ACC112 (cell line): ENCODE measurements around the gene SNRPB.
"Not testable (repeated sequence)": the region's sequence is repeated elsewhere in the genome, so short reads cannot be mapped to it uniquely, and the experiment has no call there.

Experiments used
- H2AFZ ChIP-seq: fragments of 200-600 bp; sonication (generic); one replicate; pipeline ENCODE4 v1.6.0; 2017; ENCODE audit warnings: antibody characterized with exemption, low read length; ENCODE audit not compliant: unreplicated experiment
- H3K27ac ChIP-seq: fragments of 200-600 bp; sonication (generic); 2 replicates; pipeline ENCODE4 v1.5.1; 2014; ENCODE audit warnings: low read depth, mild to moderate bottlenecking, antibody characterized with exemption, low read length, moderate library complexity
- H3K27me3 ChIP-seq: fragments of 200-600 bp; sonication (generic); 2 replicates; pipeline ENCODE4 v1.6.1; 2014; ENCODE audit warnings: mild to moderate bottlenecking, antibody characterized with exemption, low read length, moderate library complexity, mixed read lengths; ENCODE audit not compliant: insufficient read depth
- H3K36me3 ChIP-seq: fragments of 200-600 bp; sonication (generic); 2 replicates; pipeline ENCODE4 v1.6.1; 2016; ENCODE audit warnings: mild to moderate bottlenecking, antibody characterized with exemption, low read length, moderate library complexity, mixed read lengths; ENCODE audit not compliant: insufficient read depth
- H3K4me1 ChIP-seq: fragments of 200-600 bp; sonication (generic); one replicate; pipeline ENCODE4 v1.6.1; 2016; ENCODE audit warnings: low read length, mixed read lengths; ENCODE audit not compliant: insufficient read depth, unreplicated experiment, control insufficient read depth
- H3K4me3 ChIP-seq: fragments of 200-600 bp; sonication (generic); 2 replicates; pipeline ENCODE4 v1.5.1; 2014; ENCODE audit warnings: mild to moderate bottlenecking, low read depth, low read length
- H3K79me2 ChIP-seq: fragments of 200-600 bp; sonication (generic); one replicate; pipeline ENCODE4 v1.6.0; 2016; ENCODE audit warnings: low read length; ENCODE audit not compliant: control insufficient read depth, unreplicated experiment, insufficient read depth

The SNRPB gene

DNA sequence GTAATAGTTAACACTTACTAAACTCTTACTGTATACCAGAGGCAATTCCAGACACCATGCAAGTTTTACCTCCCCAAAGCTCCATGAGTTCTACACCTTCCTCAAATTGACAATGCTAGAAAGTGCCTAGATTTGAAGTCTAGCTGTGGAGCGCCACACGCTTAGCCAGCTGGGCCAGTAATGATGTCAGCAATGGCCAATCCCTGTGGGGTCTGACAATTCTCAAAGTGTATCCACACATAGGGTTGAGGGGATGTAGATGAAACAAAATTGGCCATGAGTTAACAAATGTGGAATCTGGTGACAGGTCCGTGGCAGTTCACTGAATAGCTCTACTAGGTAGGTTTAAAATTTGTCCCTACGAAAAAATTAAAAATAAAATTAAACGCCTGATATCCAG is 36.9 kb upstream of the SNRPB start:
- Histone ChIP-seq H3K79me2 (peaks cover 23% of the 10 kb centered on the region), H3K4me1 (peaks cover 7% of the 10 kb centered on the region), H3K4me3 (peak overlapping the region; percentile 88), H3K27me3 (no peaks in the 10 kb centered on the region), H3K36me3 (no peaks in the 10 kb centered on the region), H3K27ac (0 out of 2 replicates have a peak overlapping the region, but pooled peaks have one; percentile 4), H2AFZ (peak overlapping the region; percentile 96)

DNA sequence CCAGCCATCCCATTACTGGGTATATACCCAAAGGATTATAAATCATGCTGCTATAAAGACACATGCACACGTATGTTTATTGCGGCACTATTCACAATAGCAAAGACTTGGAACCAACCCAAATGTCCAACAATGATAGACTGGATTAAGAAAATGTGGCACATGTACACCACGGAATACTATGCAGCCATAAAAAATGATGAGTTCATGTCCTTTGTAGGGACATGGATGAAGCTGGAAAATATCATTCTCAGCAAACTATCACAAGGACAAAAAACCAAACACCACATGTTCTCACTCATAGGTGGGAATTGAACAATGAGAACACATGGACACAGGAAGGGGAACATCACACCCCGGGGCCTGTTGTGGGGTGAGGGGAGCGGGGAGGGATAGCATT is 35.8 kb upstream of the SNRPB start:
- peaks cover 23% of the 10 kb centered on the region for H3K79me2 ChIP-seq
- H3K4me3 ChIP-seq, H3K27ac ChIP-seq, H3K36me3 ChIP-seq, H3K27me3 ChIP-seq, H2AFZ ChIP-seq, H3K4me1 ChIP-seq: not testable (repeated sequence)

DNA sequence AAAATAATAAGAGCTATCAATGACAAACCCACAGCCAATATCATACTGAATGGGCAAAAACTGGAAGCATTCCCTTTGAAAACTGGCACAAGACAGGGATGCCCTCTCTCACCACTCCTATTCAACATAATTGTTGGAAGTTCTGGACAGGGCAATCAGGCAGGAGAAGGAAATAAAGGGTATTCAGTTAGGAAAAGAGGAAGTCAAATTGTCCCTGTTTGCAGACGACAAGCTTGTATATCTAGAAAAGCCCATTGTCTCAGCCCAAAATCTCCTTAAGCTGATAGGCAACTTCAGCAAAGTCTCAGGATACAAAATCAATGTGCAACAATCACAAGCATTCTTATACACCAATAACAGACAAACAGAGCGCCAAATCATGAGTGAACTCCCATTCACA is 34.2 kb upstream of the SNRPB start:
- not testable (repeated sequence) for H3K27ac ChIP-seq, H3K27me3 ChIP-seq, H3K4me1 ChIP-seq, H3K36me3 ChIP-seq, H2AFZ ChIP-seq, H3K4me3 ChIP-seq
- peaks cover 28% of the 10 kb centered on the region for H3K79me2 ChIP-seq

DNA sequence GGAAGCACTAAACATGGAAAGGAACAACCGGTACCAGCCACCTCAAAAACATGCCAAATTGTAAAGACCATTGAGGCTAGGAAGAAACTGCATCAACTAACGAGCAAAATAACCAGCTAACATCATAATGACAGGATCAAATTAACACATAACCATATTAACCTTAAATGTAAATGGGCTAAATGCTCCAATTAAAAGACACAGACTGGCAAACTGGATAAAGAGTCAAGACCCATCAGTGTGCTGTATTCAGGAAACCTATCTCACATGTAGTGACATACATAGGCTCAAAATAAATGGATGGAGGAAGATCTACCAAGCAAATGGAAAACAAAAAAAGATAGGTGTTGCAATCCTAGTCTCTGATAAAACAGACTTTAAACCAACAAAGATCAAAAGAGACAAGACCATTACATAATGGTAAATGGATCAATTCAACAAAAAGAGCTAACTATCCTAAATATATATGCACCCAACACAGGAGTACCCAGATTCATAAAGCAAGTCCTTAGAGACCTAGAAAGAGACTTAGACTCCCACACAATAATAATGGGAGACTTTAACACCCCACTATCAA is 32.3 kb upstream of the SNRPB start:
- H3K27ac ChIP-seq, H3K4me3 ChIP-seq: not testable (repeated sequence)
- H3K79me2 ChIP-seq, result peaks cover 20% of the 10 kb centered on the region

DNA sequence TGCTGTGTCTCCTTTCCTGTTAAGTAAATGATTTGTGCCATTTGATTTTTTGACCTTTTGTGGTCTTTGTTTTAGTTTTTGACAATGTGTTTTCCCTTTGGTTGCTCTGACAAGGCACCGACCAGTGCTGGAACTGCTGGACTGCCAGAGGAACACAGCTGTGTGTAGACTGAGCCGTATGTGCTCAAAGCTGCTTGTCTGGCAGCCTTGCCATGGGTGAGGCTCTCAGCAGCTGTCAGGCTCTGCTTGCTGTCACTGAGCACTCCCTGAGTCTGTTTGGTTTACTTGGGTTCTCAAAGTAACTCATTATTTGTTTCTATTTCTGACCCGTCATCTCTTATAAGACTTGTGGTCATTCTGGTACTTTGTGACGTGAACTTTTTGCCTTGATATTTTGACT is 15.1 kb upstream of the SNRPB start:
- Histone ChIP-seq H3K36me3 (peaks cover 28% of the 10 kb centered on the region), H3K27ac (no peak overlapping the region), H3K4me3 (no peak overlapping the region), H3K79me2 (no peaks in the 10 kb centered on the region), H3K27me3 (no peaks in the 10 kb centered on the region), H3K4me1 (no peaks in the 10 kb centered on the region), H2AFZ (no peak overlapping the region)

More for the DNA sequence above, 32.3 kb upstream of the SNRPB start:
- H3K27me3 ChIP-seq, H3K36me3 ChIP-seq, H2AFZ ChIP-seq, H3K4me1 ChIP-seq: not testable (repeated sequence)

DNA sequence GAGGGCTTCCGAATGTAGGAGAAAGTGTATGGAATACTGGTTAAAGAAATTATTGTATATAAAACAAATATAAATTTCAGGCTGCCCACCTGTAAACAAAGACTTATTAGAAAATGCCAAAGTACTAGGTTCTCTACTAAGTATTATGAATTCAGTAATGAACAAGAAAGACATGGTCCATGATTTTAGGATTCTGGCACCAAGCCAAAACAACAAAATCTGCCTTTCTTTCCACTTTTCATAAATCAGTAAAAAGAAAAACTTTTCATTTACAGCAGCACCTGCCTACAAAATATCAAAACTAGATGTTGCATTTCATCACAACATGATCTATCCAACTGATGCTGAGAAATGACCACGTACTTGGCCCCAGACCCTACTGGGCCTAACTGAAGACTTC is 14.5 kb upstream of the SNRPB start:
- Histone ChIP-seq H3K4me1 (no peaks in the 10 kb centered on the region), H3K36me3 (peaks cover 28% of the 10 kb centered on the region), H3K79me2 (no peaks in the 10 kb centered on the region), H2AFZ (no peak overlapping the region), H3K27me3 (no peaks in the 10 kb centered on the region), H3K27ac (no peak overlapping the region), H3K4me3 (no peak overlapping the region)

DNA sequence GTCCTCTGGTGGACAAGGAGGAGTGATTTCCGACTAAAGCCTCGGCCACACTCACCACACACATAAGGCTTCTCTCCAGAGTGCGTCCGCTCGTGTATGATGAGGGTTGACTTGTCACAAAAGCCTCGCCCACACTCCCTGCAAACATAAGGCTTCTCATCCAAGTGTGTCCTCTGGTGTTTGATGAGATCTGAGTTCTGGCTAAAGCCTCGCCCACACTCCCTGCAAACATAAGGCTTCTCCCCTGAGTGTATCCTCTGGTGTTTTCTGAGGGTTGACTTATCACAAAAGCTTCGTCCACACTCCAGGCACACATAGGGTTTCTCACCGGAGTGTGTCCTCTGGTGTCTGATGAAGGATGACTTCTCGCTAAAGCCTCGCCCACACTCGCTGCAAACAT is 12.9 kb upstream of the SNRPB start:
- Histone ChIP-seq H3K27ac (no peak overlapping the region), H3K79me2 (no peaks in the 10 kb centered on the region), H3K27me3 (no peaks in the 10 kb centered on the region), H2AFZ (no peak overlapping the region), H3K4me1 (no peaks in the 10 kb centered on the region), H3K36me3 (peaks cover 28% of the 10 kb centered on the region), H3K4me3 (no peak overlapping the region)

DNA sequence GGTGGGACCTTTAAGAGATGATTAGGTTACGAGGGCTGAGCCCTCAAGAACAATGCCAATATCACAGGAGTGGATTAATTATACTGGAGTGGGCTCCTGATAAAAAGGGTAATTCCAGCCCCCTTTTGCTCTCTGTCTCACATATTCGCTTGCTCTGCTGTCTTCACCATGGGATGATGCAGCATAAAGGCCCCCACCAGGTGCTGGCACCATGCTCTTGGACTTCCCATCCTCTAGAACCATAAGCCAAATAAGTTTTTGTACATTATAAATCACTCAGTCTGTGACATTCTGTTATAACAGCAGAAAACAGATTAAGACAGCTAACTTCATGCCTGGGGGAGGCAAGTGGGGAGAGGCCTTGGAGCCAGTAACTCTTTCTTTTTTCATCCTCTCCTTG is 9.8 kb upstream of the SNRPB start:
- no peaks in the 10 kb centered on the region for H3K79me2 ChIP-seq
- H3K27me3 ChIP-seq, result no peaks in the 10 kb centered on the region
- H3K27ac ChIP-seq, result no peak overlapping the region
- H3K4me3 ChIP-seq, result no peak overlapping the region
- H2AFZ ChIP-seq, result no peak overlapping the region
- peaks cover 13% of the 10 kb centered on the region; the same call in 1 of the 2 replicates for H3K36me3 ChIP-seq
- no peaks in the 10 kb centered on the region for H3K4me1 ChIP-seq

DNA sequence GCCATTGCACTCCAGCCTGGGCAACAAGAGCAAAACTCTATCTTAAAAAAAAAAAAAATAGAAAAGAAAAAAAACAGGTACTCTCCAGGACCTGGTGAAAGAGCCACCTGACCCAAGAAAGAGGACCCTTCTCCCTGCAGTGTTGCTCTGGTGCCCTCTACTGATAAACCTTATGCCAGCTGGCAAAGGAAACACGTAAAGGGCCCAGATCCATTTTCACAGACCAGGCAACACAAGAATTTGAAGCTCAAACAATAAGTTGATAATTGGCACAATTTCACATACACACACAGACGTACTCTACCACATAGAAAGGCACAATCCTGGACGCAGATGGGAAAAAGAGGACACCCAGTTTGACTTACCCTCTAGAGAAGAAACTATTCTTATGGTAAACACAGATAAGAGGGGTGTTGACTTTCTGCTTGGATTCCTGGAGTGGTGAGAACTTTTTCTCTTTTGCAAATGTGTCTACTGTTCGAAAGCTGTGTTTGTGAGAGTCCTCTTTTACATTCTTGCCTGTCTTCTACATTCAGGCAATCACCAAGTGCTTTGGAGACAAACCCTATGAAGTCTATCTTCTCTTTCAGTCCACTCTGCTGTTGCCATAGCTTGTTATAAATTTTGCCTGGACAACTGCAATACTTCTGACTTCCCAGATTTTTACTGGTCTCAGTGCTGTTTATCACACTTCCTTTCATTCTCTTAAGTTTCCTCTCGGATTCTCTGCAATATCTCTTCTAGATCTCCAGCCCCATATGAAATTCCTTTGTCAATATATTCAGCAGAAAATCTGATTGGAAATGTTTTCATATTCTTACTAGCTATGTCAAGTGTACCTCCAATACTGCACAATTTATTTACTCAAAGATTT is 6.4 kb upstream of the SNRPB start:
- no peaks in the 10 kb centered on the region for H3K27me3 ChIP-seq
- H3K27ac ChIP-seq, result no peak overlapping the region
- no peak overlapping the region for H3K4me3 ChIP-seq
- H3K36me3 ChIP-seq, result no peaks in the 10 kb centered on the region
- H2AFZ ChIP-seq, result no peak overlapping the region
- H3K4me1 ChIP-seq, result peaks cover 8% of the 10 kb centered on the region
- no peaks in the 10 kb centered on the region for H3K79me2 ChIP-seq

DNA sequence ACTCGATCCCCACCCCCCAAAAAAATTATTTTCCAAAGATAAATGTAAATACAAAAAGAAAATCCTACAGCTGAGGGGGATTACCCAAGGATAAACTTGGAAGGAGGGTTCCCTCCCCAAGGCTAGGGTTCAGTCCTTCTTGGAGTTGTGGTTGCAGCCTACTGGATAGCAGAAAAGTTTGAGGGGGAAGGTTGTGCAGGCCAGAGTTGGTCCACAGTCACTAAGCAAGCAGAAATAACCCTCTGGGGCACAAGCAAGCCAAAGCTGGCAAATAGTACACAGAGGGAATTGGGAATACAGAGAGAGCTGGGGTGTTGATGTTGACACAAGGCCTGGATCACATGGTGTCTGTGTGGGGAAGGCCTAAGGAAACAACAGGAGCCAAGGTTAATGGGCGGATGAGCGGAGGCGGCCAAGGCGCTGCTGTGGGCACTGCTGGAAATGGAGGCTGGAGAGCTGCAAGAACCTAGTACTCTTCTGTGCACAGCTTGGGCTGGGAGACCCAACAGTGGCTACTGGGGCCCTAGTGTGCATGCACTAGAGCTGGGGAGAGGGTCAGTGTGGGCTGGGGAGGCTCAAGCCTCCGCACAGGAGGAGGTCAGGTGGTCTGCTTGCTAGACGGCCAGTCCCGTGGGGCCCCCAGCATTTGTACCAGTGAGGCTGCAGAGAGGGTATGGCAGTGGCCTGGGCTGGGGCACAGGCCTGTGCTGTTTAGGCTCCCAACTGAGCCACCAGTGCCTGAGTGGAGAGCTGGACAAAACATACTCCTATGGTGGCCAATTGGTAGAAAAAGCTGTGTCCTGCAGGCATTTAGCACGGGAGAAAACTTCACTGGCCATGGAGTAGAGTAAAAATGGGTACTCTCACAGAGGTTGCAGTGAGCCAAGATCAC is 5.5 kb upstream of the SNRPB start:
- Histone ChIP-seq H3K27ac (no peak overlapping the region), H3K36me3 (no peaks in the 10 kb centered on the region), H3K4me1 (peaks cover 10% of the 10 kb centered on the region), H3K4me3 (no peak overlapping the region), H3K27me3 (no peaks in the 10 kb centered on the region), H3K79me2 (no peaks in the 10 kb centered on the region), H2AFZ (no peak overlapping the region)
